Measurements from ENCODE around the gene NXPH2. TPM values are rescaled to one million over a fixed set of nuclear protein-coding genes. Genes with fewer than 3 reads are reported as not detected.

Gene NXPH2
- not detected in 2 replicates for total RNA-seq (2014; rRNA removed; shearing (Covaris generic))

GRCh38 chr2:138779781-138780445, at the start of gene NXPH2:
Gene NXPH2 (minus strand): TSS chr2:138780390. CDS start chr2:138780241, 149 bp downstream.
- DNase-seq = no peak
- Histone ChIP-seq H3K9me3 (replicated peaks) (no peaks in the 10 kb centered on the region), H3K27me3 (no peaks in the 10 kb centered on the region), H3K36me3 (no peaks in the 10 kb centered on the region), H3K27ac (no peak within 1 kb of the TSS), H3K4me3 (no peak within 1 kb of the TSS), H3K4me1 (peaks cover 9% of the 10 kb centered on the region; the same call in 1 of the 2 replicates)

GRCh38 chr2:138829326-138829919, 49.2 kb upstream of the NXPH2 start:
- no peak overlapping the region for H3K27ac ChIP-seq
- no peak overlapping the region for H3K4me3 ChIP-seq
- no peaks in the 10 kb centered on the region for H3K36me3 ChIP-seq
- H3K9me3 ChIP-seq (replicated peaks) = no peaks in the 10 kb centered on the region
- peak; percentile 50 to 75 for DNase-seq
- no peaks in the 10 kb centered on the region for H3K4me1 ChIP-seq
- H3K27me3 ChIP-seq = peaks cover 1% of the 10 kb centered on the region; the same call in 1 of the 2 replicates

GRCh38 chr2:138827426-138828054, 47.4 kb upstream of the NXPH2 start:
- Histone ChIP-seq H3K36me3 (no peaks in the 10 kb centered on the region), H3K27me3 (no peaks in the 10 kb centered on the region; the same call in 1 of the 2 replicates), H3K27ac (no peak overlapping the region), H3K4me3 (no peak overlapping the region), H3K4me1 (no peaks in the 10 kb centered on the region), H3K9me3 (replicated peaks) (no peaks in the 10 kb centered on the region)
- DNase-seq = peak; percentile 17 to 82

- no peak overlapping the region for H3K27ac ChIP-seq
Measured at GRCh38 chr2:138823666-138824065, 43.5 kb upstream of the NXPH2 start.

GRCh38 chr2:138819964-138820363, 39.8 kb upstream of the NXPH2 start:
- Histone ChIP-seq H3K9me3 (replicated peaks) (no peaks in the 10 kb centered on the region), H3K27ac (no peak overlapping the region), H3K27me3 (no peaks in the 10 kb centered on the region; the same call in 1 of the 2 replicates), H3K4me1 (no peaks in the 10 kb centered on the region), H3K36me3 (no peaks in the 10 kb centered on the region), H3K4me3 (no peak overlapping the region)
- DNase-seq = no peak

More at GRCh38 chr2:138823666-138824065, 43.5 kb upstream of the NXPH2 start:
- H3K9me3 ChIP-seq (replicated peaks) = no peaks in the 10 kb centered on the region
- no peaks in the 10 kb centered on the region for H3K36me3 ChIP-seq
- DNase-seq = peak; percentile 5 to 28
- H3K4me1 ChIP-seq = no peaks in the 10 kb centered on the region
- H3K4me3 ChIP-seq = no peak overlapping the region
- no peaks in the 10 kb centered on the region; the same call in 1 of the 2 replicates for H3K27me3 ChIP-seq

- H3K4me1 ChIP-seq = no peaks in the 10 kb centered on the region
- no peaks in the 10 kb centered on the region for H3K27me3 ChIP-seq
- H3K36me3 ChIP-seq = no peaks in the 10 kb centered on the region
- no peak overlapping the region for H3K27ac ChIP-seq
- H3K4me3 ChIP-seq = no peak overlapping the region
- DNase-seq = no peak
- H3K9me3 ChIP-seq (replicated peaks) = no peaks in the 10 kb centered on the region
Measured at GRCh38 chr2:138818556-138818955, 38.4 kb upstream of the NXPH2 start.

- Histone ChIP-seq H3K27ac (no peak overlapping the region), H3K4me1 (no peaks in the 10 kb centered on the region), H3K9me3 (replicated peaks) (no peaks in the 10 kb centered on the region), H3K36me3 (no peaks in the 10 kb centered on the region), H3K27me3 (no peaks in the 10 kb centered on the region), H3K4me3 (no peak overlapping the region)
- DNase-seq = peak in 1 of 2 experiments; percentile 9
Measured at GRCh38 chr2:138814123-138814898, 34.1 kb upstream of the NXPH2 start.

GRCh38 chr2:138811431-138811830, 31.2 kb upstream of the NXPH2 start:
- Histone ChIP-seq H3K27ac (no peak overlapping the region), H3K27me3 (no peaks in the 10 kb centered on the region), H3K4me1 (no peaks in the 10 kb centered on the region), H3K9me3 (replicated peaks) (no peaks in the 10 kb centered on the region), H3K4me3 (no peak overlapping the region), H3K36me3 (no peaks in the 10 kb centered on the region)
- DNase-seq = no peak

GRCh38 chr2:138794724-138795123, 14.5 kb upstream of the NXPH2 start:
- Histone ChIP-seq H3K4me3 (no peak overlapping the region), H3K9me3 (replicated peaks) (no peaks in the 10 kb centered on the region), H3K27ac (no peak overlapping the region), H3K4me1 (no peaks in the 10 kb centered on the region), H3K27me3 (no peaks in the 10 kb centered on the region), H3K36me3 (no peaks in the 10 kb centered on the region)
- no peak for DNase-seq

- Histone ChIP-seq H3K36me3 (no peaks in the 10 kb centered on the region), H3K27ac (no peak overlapping the region), H3K4me1 (no peaks in the 10 kb centered on the region), H3K9me3 (replicated peaks) (no peaks in the 10 kb centered on the region), H3K27me3 (no peaks in the 10 kb centered on the region), H3K4me3 (no peak overlapping the region)
- peak in 1 of 2 experiments; percentile 53 for DNase-seq
Measured at GRCh38 chr2:138787053-138787666, 7.0 kb upstream of the NXPH2 start.

GRCh38 chr2:138782383-138782782, 2.2 kb upstream of the NXPH2 start:
- no peaks in the 10 kb centered on the region for H3K27me3 ChIP-seq
- H3K27ac ChIP-seq = no peak overlapping the region
- no peaks in the 10 kb centered on the region for H3K36me3 ChIP-seq
- no peak for DNase-seq
- peaks cover 7% of the 10 kb centered on the region; the same call in 1 of the 2 replicates for H3K4me1 ChIP-seq
- H3K9me3 ChIP-seq (replicated peaks) = no peaks in the 10 kb centered on the region
- H3K4me3 ChIP-seq = no peak overlapping the region

GRCh38 chr2:138780908-138781307, 718 bp upstream of the NXPH2 start:
- DNase-seq = no peak
- H3K4me1 ChIP-seq = peaks cover 9% of the 10 kb centered on the region; the same call in 1 of the 2 replicates
- H3K9me3 ChIP-seq (replicated peaks) = no peaks in the 10 kb centered on the region
- H3K27me3 ChIP-seq = no peaks in the 10 kb centered on the region
- H3K27ac ChIP-seq = no peak overlapping the region
- no peaks in the 10 kb centered on the region for H3K36me3 ChIP-seq
- no peak overlapping the region for H3K4me3 ChIP-seq

- Histone ChIP-seq H3K36me3 (no peaks in the 10 kb centered on the region), H3K4me3 (no peak overlapping the region), H3K27me3 (no peaks in the 10 kb centered on the region), H3K27ac (no peak overlapping the region), H3K4me1 (peaks cover 9% of the 10 kb centered on the region; the same call in 1 of the 2 replicates), H3K9me3 (replicated peaks) (no peaks in the 10 kb centered on the region)
- DNase-seq = no peak
Measured at GRCh38 chr2:138780446-138780880, 273 bp upstream of the NXPH2 start.

- Histone ChIP-seq H3K4me1 (peaks cover 9% of the 10 kb centered on the region; the same call in 1 of the 2 replicates), H3K36me3 (no peaks in the 10 kb centered on the region), H3K27ac (no peak overlapping the region), H3K27me3 (no peaks in the 10 kb centered on the region), H3K4me3 (no peak overlapping the region), H3K9me3 (replicated peaks) (no peaks in the 10 kb centered on the region)
- DNase-seq = no peak
Measured at GRCh38 chr2:138779406-138779780, 797 bp downstream of the NXPH2 start.
